Ishikawa (cell line): ENCODE results near the gene SYMPK.

Experiments used
- CREB1 ChIP-seq: IDR thresholded peaks from 2 replicates; pipeline ENCODE4 v1.6.1; 2012; ENCODE audit warnings: low read depth
- EGR1 ChIP-seq: IDR thresholded peaks from 2 replicates; pipeline ENCODE4 v1.6.1; 2012
- EP300 ChIP-seq: IDR thresholded peaks from 2 replicates; pipeline ENCODE4 v1.6.1; 2012; ENCODE audit warnings: borderline replicate concordance
- FOXM1 ChIP-seq: IDR thresholded peaks from 2 replicates; pipeline ENCODE4 v1.6.1; 2012; ENCODE audit warnings: low read depth, borderline replicate concordance
- MAX ChIP-seq: IDR thresholded peaks from 2 replicates; pipeline ENCODE4 v1.6.1; 2012
- REST ChIP-seq: IDR thresholded peaks from 2 replicates; pipeline ENCODE4 v1.6.1; 2012; ENCODE audit warnings: low read depth, mild to moderate bottlenecking
- TCF12 ChIP-seq: IDR thresholded peaks from 2 replicates; pipeline ENCODE4 v1.6.1; 2012; ENCODE audit warnings: low read depth
- TEAD4 ChIP-seq: IDR thresholded peaks from 2 replicates; pipeline ENCODE4 v1.6.1; 2012
- ZBTB7A ChIP-seq: IDR thresholded peaks from 2 replicates; pipeline ENCODE4 v1.6.1; 2012; ENCODE audit warnings: low read depth

DNA sequence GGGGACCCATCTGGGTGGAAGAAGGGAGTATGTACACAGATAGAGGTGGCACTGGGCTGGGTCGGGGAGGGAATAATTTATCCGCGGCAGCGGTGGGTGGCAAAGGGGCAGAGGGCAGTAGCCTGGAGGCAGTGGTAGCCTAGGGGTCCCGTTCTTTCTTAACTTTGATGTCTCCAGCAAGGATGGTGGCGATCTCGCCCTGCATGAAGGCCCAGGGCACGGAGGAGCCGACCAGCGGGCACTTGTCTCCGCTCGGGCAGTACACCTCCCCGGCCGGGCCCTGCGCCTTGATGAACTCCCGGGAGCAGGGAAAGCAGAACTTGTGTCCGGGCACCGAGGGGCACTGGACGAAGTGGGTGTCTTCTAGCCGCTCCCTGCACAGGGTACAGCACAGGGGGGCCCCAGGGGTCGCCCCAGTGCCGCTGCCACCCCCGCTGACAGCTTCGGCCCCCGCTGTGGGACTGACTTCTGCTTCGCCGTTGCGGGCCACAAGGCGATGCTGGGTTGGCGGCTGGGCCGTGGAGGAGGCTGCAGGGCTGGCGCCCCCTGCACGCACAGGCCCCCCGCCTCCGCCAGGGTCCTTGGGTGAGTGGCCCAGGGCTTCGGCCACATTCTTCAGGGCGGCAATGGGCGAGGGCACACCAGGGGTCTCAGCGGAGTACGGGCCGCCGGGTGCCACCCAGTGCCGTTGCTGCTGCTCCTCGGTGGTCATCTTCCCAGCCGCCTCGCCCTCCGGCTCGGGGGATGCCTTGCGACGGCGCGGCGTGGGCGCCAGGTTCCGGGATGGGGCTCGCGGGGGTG, 21.1 kb upstream of the SYMPK start:
- no peak for TF ChIP-seq FOXM1
- no peak for TF ChIP-seq CREB1
- TF ChIP-seq EGR1: no peak
- no peak for TF ChIP-seq TEAD4
- no peak for TF ChIP-seq REST
- no peak for TF ChIP-seq MAX
- no peak for TF ChIP-seq ZBTB7A
- no peak for TF ChIP-seq TCF12
- no peak for TF ChIP-seq EP300
